Cardiac muscle cell (in vitro differentiated cells and primary cell): Measurements from ENCODE around the gene LRFN2. TPM values are rescaled to one million over a fixed set of nuclear protein-coding genes. Genes with fewer than 3 reads are reported as not detected.

Experiments
- DNase-seq, 2 donors: peaks; one replicate each; pipeline versions ENCODE4 v3.0.0 to v3.0.0-alpha.2; 2010 to 2017; ENCODE audit warnings: low read depth in 1 of 2, low spot score in 1 of 2
- H3K27ac ChIP-seq: fragments of 200-600 bp; sonication (generic); 2 replicates; pipeline ENCODE4 v1.5.1; 2016
- H3K27me3 ChIP-seq: fragments of 200-600 bp; sonication (generic); 2 replicates; pipeline ENCODE4 v1.6.0; 2016; ENCODE audit warnings: control low read depth
- H3K36me3 ChIP-seq: fragments of 200-600 bp; sonication (generic); 2 replicates; pipeline ENCODE4 v1.5.1; 2016; ENCODE audit warnings: control low read depth
- H3K4me1 ChIP-seq: fragments of 200-600 bp; sonication (generic); 2 replicates; pipeline ENCODE4 v1.8.1; 2017; ENCODE audit warnings: low read depth, mild to moderate bottlenecking, mixed run types
- H3K4me3 ChIP-seq: fragments of 200-600 bp; sonication (generic); 2 replicates; pipeline ENCODE4 v1.5.1; 2016; ENCODE audit warnings: mild to moderate bottlenecking
- H3K9me3 ChIP-seq: fragments of 200-600 bp; sonication (generic); 2 replicates; pipeline ENCODE4 v1.5.1; 2017; ENCODE audit warnings: low read depth, mild to moderate bottlenecking, control low read depth
- polyA plus RNA-seq: library from polyadenylated mRNA; unstranded; fragments of >200 nt; fragmentation: Nextera tagmentation; extraction: Ambion mirVana; gene quantifications from 2 replicates; pipeline ENCODE4 v1.2.1, GENCODE V29; 2016
- total RNA-seq: library from RNA; depleted of rRNA; stranded (reverse); fragments of >200 nt; gene quantifications from 2 replicates; pipeline ENCODE4 v1.2.3, GENCODE V29; 2016
- TF ChIP-seq, protein P1 (sequence below): IDR thresholded peaks from 2 replicates; pipeline ENCODE4 v1.5.1; 2012; ENCODE audit warnings: low read depth, mild to moderate bottlenecking, low read length

The LRFN2 gene
- total and polyA plus RNA-seq, 2 experiments from 2014 or later, result 0.15 TPM; not detected in 1

DNA sequence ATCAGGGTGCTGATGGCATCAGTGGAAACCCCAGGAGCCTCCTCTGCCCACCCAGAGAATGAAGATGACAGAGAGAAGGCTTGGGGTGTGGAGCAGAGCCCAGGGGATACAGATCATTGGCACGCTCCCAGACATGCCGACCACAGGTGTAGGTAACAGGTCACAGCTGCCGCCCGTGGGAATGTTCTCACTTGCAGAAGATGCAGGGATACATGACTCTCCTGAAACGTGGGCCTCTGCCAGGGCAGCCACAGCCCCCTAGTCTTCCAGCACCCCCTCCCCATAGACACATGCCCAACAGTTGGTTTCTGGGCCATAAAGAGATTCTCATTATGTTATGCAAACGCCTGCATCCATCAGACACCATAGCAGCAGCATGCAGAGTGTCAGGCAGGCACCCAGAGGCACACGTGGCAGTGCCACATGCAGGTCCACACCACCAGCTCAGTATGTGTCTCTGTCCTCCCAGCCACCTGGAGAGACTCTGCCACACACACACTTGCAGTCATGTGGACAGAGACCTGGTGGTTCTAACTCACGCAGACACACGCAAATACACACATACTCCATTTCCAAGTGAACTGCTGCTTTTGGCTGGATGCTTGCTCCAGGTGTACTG lies 45.5 kb downstream of the LRFN2 start:
- no peaks in the 10 kb centered on the region for H3K4me1 ChIP-seq
- no peak overlapping the region for H3K27ac ChIP-seq
- H3K4me3 ChIP-seq, result no peak overlapping the region
- TF ChIP-seq, protein P1, sequence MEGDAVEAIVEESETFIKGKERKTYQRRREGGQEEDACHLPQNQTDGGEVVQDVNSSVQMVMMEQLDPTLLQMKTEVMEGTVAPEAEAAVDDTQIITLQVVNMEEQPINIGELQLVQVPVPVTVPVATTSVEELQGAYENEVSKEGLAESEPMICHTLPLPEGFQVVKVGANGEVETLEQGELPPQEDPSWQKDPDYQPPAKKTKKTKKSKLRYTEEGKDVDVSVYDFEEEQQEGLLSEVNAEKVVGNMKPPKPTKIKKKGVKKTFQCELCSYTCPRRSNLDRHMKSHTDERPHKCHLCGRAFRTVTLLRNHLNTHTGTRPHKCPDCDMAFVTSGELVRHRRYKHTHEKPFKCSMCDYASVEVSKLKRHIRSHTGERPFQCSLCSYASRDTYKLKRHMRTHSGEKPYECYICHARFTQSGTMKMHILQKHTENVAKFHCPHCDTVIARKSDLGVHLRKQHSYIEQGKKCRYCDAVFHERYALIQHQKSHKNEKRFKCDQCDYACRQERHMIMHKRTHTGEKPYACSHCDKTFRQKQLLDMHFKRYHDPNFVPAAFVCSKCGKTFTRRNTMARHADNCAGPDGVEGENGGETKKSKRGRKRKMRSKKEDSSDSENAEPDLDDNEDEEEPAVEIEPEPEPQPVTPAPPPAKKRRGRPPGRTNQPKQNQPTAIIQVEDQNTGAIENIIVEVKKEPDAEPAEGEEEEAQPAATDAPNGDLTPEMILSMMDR, result no peak
- DNase-seq, result no peak
- H3K9me3 ChIP-seq, result no peaks in the 10 kb centered on the region
- H3K27me3 ChIP-seq, result no peaks in the 10 kb centered on the region
- no peaks in the 10 kb centered on the region for H3K36me3 ChIP-seq

DNA sequence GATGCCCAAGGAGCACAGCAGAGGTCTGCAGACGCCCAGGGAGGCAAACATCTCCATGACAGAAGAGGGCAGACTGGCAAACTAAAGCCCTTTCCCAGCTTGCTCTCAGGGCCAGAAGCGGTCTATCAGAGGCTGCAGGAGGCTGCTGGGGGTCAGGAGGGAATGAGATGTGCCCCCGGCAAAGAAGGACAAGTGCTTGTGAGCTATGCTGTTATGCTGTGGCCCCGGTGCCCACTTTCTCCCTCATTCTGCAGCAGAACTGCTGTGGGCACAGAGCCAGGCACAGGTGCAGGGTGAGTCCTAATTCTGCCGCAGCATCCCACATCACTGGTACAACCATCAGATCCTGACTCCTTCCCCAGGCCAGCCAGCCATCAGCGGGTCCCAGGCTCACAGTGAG lies 46.4 kb downstream of the LRFN2 start:
- Histone ChIP-seq H3K4me1 (no peaks in the 10 kb centered on the region), H3K27ac (no peak overlapping the region), H3K9me3 (no peaks in the 10 kb centered on the region), H3K36me3 (no peaks in the 10 kb centered on the region), H3K4me3 (no peak overlapping the region), H3K27me3 (no peaks in the 10 kb centered on the region)
- no peak for DNase-seq
- TF ChIP-seq, protein P1, result no peak

DNA sequence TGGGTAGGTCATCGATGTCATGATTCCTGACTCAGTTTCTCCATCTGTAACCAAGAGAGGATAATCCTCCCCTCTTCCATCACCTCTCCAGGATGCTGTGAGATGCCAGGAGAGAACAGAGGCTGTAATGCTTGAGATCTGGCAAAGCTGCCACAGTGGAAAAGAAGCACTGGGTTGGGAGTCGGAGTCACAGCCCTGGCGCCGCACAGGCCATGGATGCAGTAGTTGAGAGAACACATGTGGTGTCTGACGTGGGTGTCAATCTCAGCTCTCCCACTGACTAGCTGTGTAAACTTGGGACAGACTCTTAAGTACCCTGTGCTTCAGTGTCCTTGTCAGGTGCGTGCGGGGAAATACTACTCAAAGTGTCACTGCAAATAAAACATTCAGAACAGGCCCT lies 47.3 kb downstream of the LRFN2 start:
- no peak overlapping the region for H3K4me3 ChIP-seq
- H3K27me3 ChIP-seq, result no peaks in the 10 kb centered on the region
- no peaks in the 10 kb centered on the region for H3K36me3 ChIP-seq
- TF ChIP-seq, protein P1, result no peak
- H3K9me3 ChIP-seq, result no peaks in the 10 kb centered on the region
- no peak overlapping the region for H3K27ac ChIP-seq
- peaks cover 6% of the 10 kb centered on the region for H3K4me1 ChIP-seq
- DNase-seq, result no peak

DNA sequence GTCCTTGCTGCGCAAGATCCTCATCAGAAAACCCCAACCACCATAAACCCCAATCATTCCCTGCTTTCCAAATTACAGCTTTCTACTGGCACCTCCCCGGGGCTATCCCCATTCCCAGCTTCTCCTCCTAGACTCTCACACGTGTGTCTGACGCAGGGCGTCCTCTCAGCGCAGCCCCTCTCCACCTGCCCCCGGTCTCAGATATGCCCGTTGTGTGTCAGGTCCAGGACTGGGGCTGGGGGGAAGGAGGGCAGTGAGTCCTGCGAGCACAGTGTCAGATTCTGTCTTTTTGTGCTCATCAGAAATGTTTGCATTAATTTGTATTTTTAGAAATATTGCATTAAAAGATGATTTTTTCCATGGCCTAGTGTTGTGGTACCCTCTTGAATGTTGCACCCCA lies 48.6 kb downstream of the LRFN2 start:
- TF ChIP-seq, protein P1, result no peak
- Histone ChIP-seq H3K36me3 (no peaks in the 10 kb centered on the region), H3K9me3 (no peaks in the 10 kb centered on the region), H3K4me1 (peaks cover 6% of the 10 kb centered on the region), H3K27me3 (no peaks in the 10 kb centered on the region), H3K4me3 (no peak overlapping the region), H3K27ac (no peak overlapping the region)
- DNase-seq, result no peak

DNA sequence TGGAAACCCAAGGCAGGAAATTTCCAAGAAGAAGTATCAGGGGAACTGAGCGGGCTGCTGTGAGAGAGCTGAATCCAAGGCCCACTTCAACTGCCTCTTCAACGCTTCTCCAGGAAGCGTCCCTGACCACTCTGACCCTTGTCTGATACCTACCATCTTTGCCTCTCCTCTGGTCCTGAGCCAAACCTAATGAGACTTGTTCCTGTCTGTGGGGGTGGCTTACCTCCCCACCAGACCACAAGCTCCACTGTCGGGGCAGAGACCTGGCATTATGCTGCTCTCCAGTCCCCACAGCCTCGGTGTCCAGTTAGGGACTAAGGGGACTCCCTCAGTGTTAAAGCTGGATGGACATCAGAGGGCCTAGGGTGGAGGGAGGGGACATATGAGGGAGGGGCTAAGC lies 49.7 kb downstream of the LRFN2 start:
- Histone ChIP-seq H3K27me3 (no peaks in the 10 kb centered on the region), H3K4me1 (peaks cover 6% of the 10 kb centered on the region), H3K4me3 (no peak overlapping the region), H3K36me3 (no peaks in the 10 kb centered on the region), H3K9me3 (no peaks in the 10 kb centered on the region), H3K27ac (no peak overlapping the region)
- DNase-seq, result no peak
- TF ChIP-seq, protein P1, result no peak
